ENCODE results near the gene TBL1X. TPM values are rescaled to one million over a fixed set of nuclear protein-coding genes. Genes with fewer than 3 reads are reported as not detected.

TBL1X gene
- total and polyA plus RNA-seq, 2 of the 8 experiments (the other 6 are each of a cell fraction or from before 2014, with no cell fraction given): 13.3 to 25.6 TPM

GRCh38 chrX:9749146-9749692 is 284.4 kb downstream of the TBL1X start:
- Histone ChIP-seq H3K79me2 (ENCODE audit: control insufficient read depth in 1 of 2, insufficient read depth in 2 of 2, low read length in 2 of 2) (no peaks in the 10 kb centered on the region), H3K23ac (ENCODE audit: insufficient read length) (no peak overlapping the region), H3K9ac (replicated peaks in 1 of 4; ENCODE audit: extremely low read depth in 1 of 4, low read depth in 3 of 4, low read length in 3 of 4) (no peak overlapping the region), H3K4me3 (ENCODE audit: extremely low read depth in 1 of 4, insufficient read depth in 2 of 4, low read depth in 3 of 4, low read length in 4 of 4) (no peak overlapping the region), H3K14ac (ENCODE audit: insufficient read length) (no peak overlapping the region), H2BK15ac (ENCODE audit: low read length) (no peak overlapping the region), H3K27me3 (replicated peaks in 1 of 4; ENCODE audit: control insufficient read depth in 3 of 4, extremely low read depth in 1 of 4, insufficient read depth in 3 of 4, low read length in 3 of 4) (no peaks in the 10 kb centered on the region), H3K27ac (ENCODE audit: low read depth, low read length) (no peak overlapping the region), H3K4me1 (replicated peaks in 1 of 4; ENCODE audit: control insufficient read depth in 3 of 4, insufficient read depth in 4 of 4, low read length in 3 of 4) (peaks cover 0 to 3% (median 0%) of the 10 kb centered on the region in 4 experiments; a peak in 3 of 7 replicates), H2AK5ac (ENCODE audit: low read depth, low read length) (no peak overlapping the region), H2BK5ac (ENCODE audit: low read depth, low read length) (no peak overlapping the region), H3K23me2 (ENCODE audit: low read depth, low read length) (no peaks in the 10 kb centered on the region), H3K4ac (replicated peaks; ENCODE audit: insufficient read length, low read depth, low read length) (no peak overlapping the region), H3K79me1 (ENCODE audit: low read depth, low read length) (no peaks in the 10 kb centered on the region; the same call in 1 of the 2 replicates), H4K91ac (replicated peaks; ENCODE audit: insufficient read length, low read length) (no peak overlapping the region), H4K20me1 (replicated peaks in 1 of 2; ENCODE audit: control insufficient read depth in 1 of 2, insufficient read depth in 2 of 2, low read length in 2 of 2) (no peaks in the 10 kb centered on the region), H3K9me3 (ENCODE audit: insufficient read depth in 2 of 2, low read depth in 1 of 2, low read length in 1 of 2) (no peaks in the 10 kb centered on the region), H3K4me2 (ENCODE audit: insufficient read depth in 1 of 2, low read depth in 2 of 2, low read length in 2 of 2) (no peak overlapping the region), H2BK120ac (replicated peaks; ENCODE audit: low read depth, low read length) (no peak overlapping the region), H3K56ac (replicated peaks; ENCODE audit: insufficient read length, low read depth, low read length) (no peak overlapping the region), H2BK12ac (ENCODE audit: low read depth, low read length) (no peak overlapping the region), H3K36me3 (ENCODE audit: control insufficient read depth in 2 of 4, insufficient read depth in 4 of 4, low read length in 3 of 4) (no peaks in the 10 kb centered on the region; a peak in 1 of 8 replicates), H3K18ac (ENCODE audit: extremely low read depth, low read length) (no peak overlapping the region), H2BK20ac (ENCODE audit: low read length) (no peak overlapping the region), H4K5ac (ENCODE audit: insufficient read length, low read depth, low read length) (no peak overlapping the region), H2AFZ (ENCODE audit: low read length) (no peak overlapping the region), H4K8ac (ENCODE audit: extremely low read depth, insufficient read depth, low read length) (no peak overlapping the region)
- no peak for DNase-seq (ENCODE audit: low read depth in 1 of 2, low spot score in 2 of 2)
- CTCF ChIA-PET (ENCODE audit: partially characterized antibody): no interaction called here
- FAIRE-seq: no peak
- POLR2A ChIA-PET (ENCODE audit: partially characterized antibody): no interaction called here
- 85% methylated on average over 6 of the region's 11 CpGs; no CpG with 5 or more reads in 1 of the 2 experiments for WGBS, 2 experiments (ENCODE audit: extremely low coverage in 1 of 2, insufficient coverage in 1 of 2, insufficient read length in 1 of 2, insufficient replicate concordance in 2 of 2, low coverage in 1 of 2, low lambda C conversion rate in 2 of 2, missing lambda C conversion rate in 1 of 2)
- TF ChIP-seq CTBP2 (IDR thresholded peaks at IDR 0.05; ENCODE audit: borderline replicate concordance, insufficient read depth, insufficient read length, low read length): no peak
- no peak for TF ChIP-seq PHF8 (conservative IDR thresholded peaks at IDR 0.05; ENCODE audit: low read depth, low read length)
- no peak for TF ChIP-seq SRF (IDR thresholded peaks at IDR 0.05; ENCODE audit: low read depth, low read length)
- no peak for TF ChIP-seq POU5F1 (IDR thresholded peaks at IDR 0.05; ENCODE audit: low read depth, low read length)
- TF ChIP-seq CBX8 (IDR thresholded peaks at IDR 0.05; ENCODE audit: borderline replicate concordance, low read depth, low read length): no peak
- no peak for TF ChIP-seq GABPA (IDR thresholded peaks at IDR 0.05; ENCODE audit: borderline replicate concordance, insufficient read depth, low read length)
- no peak for TF ChIP-seq ZNF274 (IDR thresholded peaks at IDR 0.05; ENCODE audit: borderline replicate concordance, extremely low read depth, low read length)
- no peak for TF ChIP-seq CEBPB (IDR thresholded peaks at IDR 0.05; ENCODE audit: low read depth, low read length)
- no peak for TF ChIP-seq BCL11A (IDR thresholded peaks at IDR 0.05; ENCODE audit: low read depth in 2 of 2, low read length in 2 of 2)

All from H1 (cell line).